Progenitor cell of endocrine pancreas (in vitro differentiated cells): Measurements from ENCODE around the gene MEGF6. TPM values are rescaled to one million over a fixed set of nuclear protein-coding genes. Genes with fewer than 3 reads are reported as not detected.

Source experiments
- DNase-seq: peaks from one replicate; pipeline ENCODE4 v3.0.0; 2021; ENCODE audit warnings: low spot score; ENCODE audit not compliant: unreplicated experiment
- H3K27ac Mint-ChIP-seq: 2 replicates; pipeline ENCODE4 v1.8.0; 2021; ENCODE audit warnings: mild to moderate bottlenecking, moderate library complexity, mixed read lengths
- H3K27me3 Mint-ChIP-seq: 2 replicates; pipeline ENCODE4 v1.8.0; 2021; ENCODE audit warnings: mixed read lengths
- H3K36me3 Mint-ChIP-seq: 2 replicates; pipeline ENCODE4 v1.8.0; 2022; ENCODE audit warnings: mixed read lengths; ENCODE audit not compliant: insufficient read depth
- H3K4me1 Mint-ChIP-seq: 2 replicates; pipeline ENCODE4 v1.8.0; 2021; ENCODE audit warnings: low read depth, mixed read lengths
- H3K4me3 Mint-ChIP-seq: 2 replicates; pipeline ENCODE4 v1.8.0; 2021; ENCODE audit warnings: low read depth, mild to moderate bottlenecking, moderate library complexity, mixed read lengths
- H3K9me3 Mint-ChIP-seq: 2 replicates; pipeline ENCODE4 v1.8.0; 2021; ENCODE audit warnings: low read depth, mixed read lengths
- CTCF ChIP-seq: fragments of 200-600 bp; sonication (generic); IDR thresholded peaks from one replicate; pipeline ENCODE4 v1.5.0; 2021; ENCODE audit warnings: antibody characterized with exemption, mild to moderate bottlenecking; ENCODE audit not compliant: unreplicated experiment
- total RNA-seq: library from RNA; stranded (reverse); gene quantifications from 2 replicates; pipeline ENCODE4 v1.2.1, GENCODE V29; 2021

MEGF6 gene
- total RNA-seq, 1 donor from 2014 or later, result 83.8 TPM

GRCh38 chr1:3630161-3630611 lies 18.9 kb upstream of the MEGF6 start:
- peaks cover 7% of the 10 kb centered on the region for H3K36me3 Mint-ChIP-seq
- no peak for TF ChIP-seq CTCF
- no peaks in the 10 kb centered on the region for H3K27me3 Mint-ChIP-seq
- peaks cover 5% of the 10 kb centered on the region for H3K4me1 Mint-ChIP-seq
- H3K4me3 Mint-ChIP-seq, result no peak overlapping the region
- DNase-seq, result no peak
- no peak overlapping the region for H3K27ac Mint-ChIP-seq
- no peaks in the 10 kb centered on the region for H3K9me3 Mint-ChIP-seq

GRCh38 chr1:3629561-3630160 lies 18.4 kb upstream of the MEGF6 start:
- Mint-ChIP-seq H3K4me3 (no peak overlapping the region), H3K4me1 (peaks cover 5% of the 10 kb centered on the region), H3K9me3 (no peaks in the 10 kb centered on the region), H3K36me3 (peaks cover 6% of the 10 kb centered on the region), H3K27ac (no peak overlapping the region), H3K27me3 (no peaks in the 10 kb centered on the region)
- DNase-seq, result no peak
- TF ChIP-seq CTCF, result no peak

GRCh38 chr1:3628445-3628844 lies 17.1 kb upstream of the MEGF6 start:
- no peak for DNase-seq
- Mint-ChIP-seq H3K9me3 (no peaks in the 10 kb centered on the region), H3K4me3 (no peak overlapping the region), H3K27me3 (peaks cover 4% of the 10 kb centered on the region), H3K27ac (no peak overlapping the region), H3K36me3 (peaks cover 6% of the 10 kb centered on the region), H3K4me1 (peaks cover 13% of the 10 kb centered on the region)
- TF ChIP-seq CTCF, result no peak

GRCh38 chr1:3627515-3628253 lies 16.4 kb upstream of the MEGF6 start:
- no peak for TF ChIP-seq CTCF
- Mint-ChIP-seq H3K4me3 (no peak overlapping the region), H3K9me3 (no peaks in the 10 kb centered on the region), H3K27me3 (peaks cover 4% of the 10 kb centered on the region), H3K27ac (no peak overlapping the region), H3K36me3 (peaks cover 2% of the 10 kb centered on the region), H3K4me1 (peaks cover 13% of the 10 kb centered on the region)
- DNase-seq, result no peak

GRCh38 chr1:3626025-3626424 lies 14.7 kb upstream of the MEGF6 start:
- Mint-ChIP-seq H3K36me3 (peaks cover 2% of the 10 kb centered on the region), H3K4me1 (peaks cover 13% of the 10 kb centered on the region), H3K9me3 (no peaks in the 10 kb centered on the region), H3K27me3 (peaks cover 4% of the 10 kb centered on the region), H3K4me3 (peak overlapping the region; percentile 89), H3K27ac (peak overlapping the region; percentile 92)
- no peak for DNase-seq
- TF ChIP-seq CTCF, result no peak
